GM10847 (cell line): ENCODE results near the gene TM4SF4.

Experiments
- POLR2A ChIP-seq: IDR thresholded peaks from 2 replicates; pipeline ENCODE4 v1.6.1; 2011; ENCODE audit not compliant: insufficient read length; ENCODE audit errors: extremely low read depth

The TM4SF4 gene

DNA sequence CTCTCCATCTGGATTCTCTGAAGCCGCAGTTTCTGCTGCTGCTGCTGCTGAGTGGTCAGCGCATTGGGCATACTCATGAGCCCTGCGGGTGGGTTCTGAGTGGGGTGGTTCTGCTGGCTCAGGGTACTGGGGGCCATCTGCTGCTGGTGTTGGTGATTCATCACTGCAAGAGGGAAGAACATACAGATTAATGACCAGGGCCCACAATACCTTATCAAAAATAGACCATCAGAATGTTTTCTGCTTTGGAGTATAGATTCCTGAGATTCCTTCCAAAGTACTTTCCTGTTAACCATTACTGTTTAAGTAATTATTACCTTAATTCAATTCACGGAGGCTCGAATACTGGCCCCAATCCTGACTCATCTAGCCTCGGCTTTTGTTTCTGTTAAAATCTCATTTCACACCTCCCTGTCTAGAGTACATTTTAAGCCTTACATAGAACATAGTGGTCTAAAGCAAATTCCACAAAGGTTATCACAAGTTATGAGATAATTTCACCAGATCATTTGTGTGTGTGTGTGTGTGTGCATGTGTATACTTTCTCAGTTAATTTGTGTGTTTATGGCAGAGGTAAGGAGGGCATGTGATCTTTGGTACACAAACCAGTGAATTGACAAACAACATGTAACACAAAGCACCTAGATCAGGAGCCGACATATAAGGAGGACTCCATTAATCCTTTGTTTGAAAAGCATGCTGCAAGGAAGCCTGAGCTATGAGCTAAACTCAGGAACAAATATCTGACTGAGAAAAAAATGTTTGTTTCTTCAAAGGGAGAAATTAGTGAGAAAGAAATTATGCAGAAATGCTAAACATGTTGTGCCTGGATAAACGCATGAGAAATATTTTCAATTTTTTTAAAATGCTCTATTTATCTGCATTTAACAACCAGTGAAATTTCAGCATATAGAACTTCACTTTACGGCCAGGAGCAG lies 68.1 kb downstream of the TM4SF4 start:
- TF ChIP-seq POLR2A: no peak

GRCh38 chr3:149545049-149545448 lies 70.6 kb downstream of the TM4SF4 start:
- TF ChIP-seq POLR2A: no peak

GRCh38 chr3:149547413-149547812 lies 72.9 kb downstream of the TM4SF4 start:
- no peak for TF ChIP-seq POLR2A

DNA sequence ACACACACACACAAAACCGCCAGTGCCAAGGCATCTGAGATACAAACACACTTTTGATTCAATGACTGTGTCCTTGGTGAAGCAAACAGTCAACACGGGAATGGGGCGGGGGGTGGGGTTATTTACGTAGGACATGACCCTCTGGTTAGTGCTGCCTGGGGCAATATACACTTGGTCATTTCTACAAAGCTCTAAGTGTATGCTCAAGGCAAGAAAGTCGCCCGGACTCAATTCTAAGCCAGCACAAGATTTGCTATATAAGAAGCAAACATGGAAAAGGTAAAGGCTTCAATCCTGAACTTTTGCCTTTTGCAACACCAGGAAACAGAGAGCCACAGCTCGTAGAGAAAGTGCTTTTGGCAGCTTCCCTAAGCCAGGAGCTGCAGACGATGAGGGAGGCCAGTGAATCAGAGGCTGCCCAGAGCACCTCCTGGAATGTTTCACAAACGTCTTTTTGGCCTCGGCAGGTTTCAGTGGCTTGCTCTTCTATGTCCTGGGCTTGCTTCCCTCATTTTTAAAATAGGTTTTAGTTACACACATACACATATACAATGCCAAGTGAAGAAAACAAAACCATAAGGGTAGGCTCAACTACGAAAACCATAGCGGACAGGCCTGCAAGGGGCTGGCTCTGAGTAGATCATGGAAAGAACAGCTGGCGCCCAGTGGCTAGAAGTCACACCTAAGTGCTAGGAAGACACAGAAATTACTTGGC lies 73.6 kb downstream of the TM4SF4 start:
- TF ChIP-seq POLR2A: no peak

DNA sequence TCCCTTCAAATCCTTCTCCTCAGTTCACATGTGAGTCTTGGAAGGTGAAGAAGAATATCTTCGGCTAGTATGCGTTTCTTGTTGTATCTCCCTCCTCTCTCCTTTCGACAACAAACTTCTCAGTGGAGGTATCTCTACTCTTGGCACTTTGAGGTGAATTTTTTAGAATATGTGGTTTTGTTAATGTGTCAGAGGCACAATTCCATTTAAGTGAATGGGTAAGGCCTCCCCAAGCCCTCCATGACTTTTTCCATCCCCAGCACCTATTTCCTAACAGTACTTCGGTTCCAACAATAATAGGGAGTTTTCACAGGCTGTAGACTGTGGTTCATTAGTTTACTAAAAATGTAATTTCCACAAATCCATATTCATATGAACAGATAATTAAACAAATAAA lies 74.2 kb downstream of the TM4SF4 start:
- TF ChIP-seq POLR2A: no peak

DNA sequence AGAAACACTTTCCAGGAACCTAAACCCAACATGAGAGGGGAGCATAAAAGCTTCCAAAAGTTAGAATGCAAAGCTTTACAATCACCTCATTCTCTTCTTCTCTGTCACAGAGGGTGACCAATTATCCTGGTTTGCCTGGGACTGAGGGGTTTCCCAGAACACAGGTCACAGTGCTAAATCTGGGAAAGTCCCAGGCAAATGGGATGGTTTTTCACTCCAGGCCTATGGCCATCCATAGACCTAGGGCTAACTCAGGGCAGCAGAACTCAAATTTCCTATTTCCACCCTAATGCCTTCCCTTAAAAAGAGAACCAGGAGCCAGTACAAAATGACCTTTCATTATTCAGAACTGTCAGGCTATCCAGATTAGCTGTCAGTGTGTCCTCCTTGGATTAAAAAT lies 77.0 kb downstream of the TM4SF4 start:
- TF ChIP-seq POLR2A: no peak

DNA sequence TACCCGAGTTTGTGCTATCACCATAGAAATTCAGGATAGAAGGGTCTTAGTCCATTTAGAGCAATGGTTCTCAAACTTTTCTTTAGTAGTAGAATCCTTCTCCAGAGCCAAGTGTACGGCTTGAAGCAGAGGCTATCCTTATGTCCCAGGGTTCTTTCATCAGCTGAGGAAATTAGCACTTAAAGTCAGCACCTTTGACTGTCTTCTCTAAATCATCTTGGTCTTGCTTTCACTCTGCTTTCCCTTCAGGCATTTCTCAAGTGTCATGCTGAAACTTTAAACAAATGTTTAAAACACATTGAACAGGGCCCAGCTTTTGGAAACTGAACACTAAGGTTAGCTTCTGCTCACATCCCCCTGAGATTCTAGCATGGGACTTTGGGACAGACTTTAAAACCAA lies 78.2 kb downstream of the TM4SF4 start:
- no peak for TF ChIP-seq POLR2A
